ENCODE data around the gene ASTN2.

The ASTN2 gene

DNA sequence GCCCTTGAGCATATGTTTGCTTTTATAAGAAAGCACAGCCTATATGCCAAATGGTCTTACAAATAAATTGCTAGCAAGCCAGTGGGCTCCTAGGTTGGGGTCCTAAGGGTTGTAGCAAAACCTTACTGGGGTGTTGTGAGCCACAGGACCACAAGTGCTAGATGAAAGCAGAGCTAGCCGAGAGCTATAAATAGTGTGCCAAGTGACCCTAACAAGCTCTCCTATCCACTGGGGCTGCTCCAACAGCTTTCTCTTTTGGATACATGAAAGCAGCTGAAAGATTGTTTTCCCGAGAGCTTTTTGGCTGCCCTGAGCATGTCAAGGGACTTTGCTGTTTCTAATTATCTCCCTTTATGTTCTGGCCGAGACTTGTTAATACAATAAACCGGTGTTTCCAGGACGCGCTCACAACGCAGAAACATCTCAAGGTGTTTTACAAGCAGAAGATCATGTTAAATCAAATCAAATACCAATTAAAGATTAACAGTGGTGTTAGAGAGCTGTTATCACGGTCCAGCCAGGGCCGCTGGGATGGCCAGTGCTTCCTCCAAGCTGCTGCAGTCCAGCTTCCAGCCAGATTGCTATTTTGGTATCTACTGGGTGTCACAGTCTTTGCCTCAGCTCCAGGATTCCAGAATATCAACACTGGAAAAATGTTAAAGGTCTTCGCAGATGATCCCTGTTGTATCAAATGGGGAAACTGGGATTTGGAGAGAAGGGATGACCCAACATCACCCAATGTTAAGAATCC is 351.0 kb downstream of the ASTN2 start:
- no peak for DNase-seq

DNA sequence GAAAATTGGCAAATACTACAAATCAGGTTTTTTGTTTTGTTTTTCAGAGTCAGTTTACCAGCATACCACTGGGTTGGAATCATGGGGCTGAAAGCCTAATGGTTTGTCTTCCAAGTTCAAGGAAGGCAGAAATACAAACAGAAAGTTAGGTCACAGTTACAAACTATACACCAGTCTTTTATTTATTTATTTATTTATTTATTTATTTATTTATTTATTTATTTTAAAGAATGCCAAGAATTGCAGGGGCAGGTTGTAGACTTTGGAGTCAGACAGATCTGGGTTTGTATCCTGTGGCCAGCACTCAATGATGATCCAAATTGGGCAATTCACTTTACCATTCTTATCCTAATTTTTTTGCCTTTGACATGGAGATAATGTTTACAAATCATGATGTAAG is 353.9 kb downstream of the ASTN2 start:
- DNase-seq: no peak

DNA sequence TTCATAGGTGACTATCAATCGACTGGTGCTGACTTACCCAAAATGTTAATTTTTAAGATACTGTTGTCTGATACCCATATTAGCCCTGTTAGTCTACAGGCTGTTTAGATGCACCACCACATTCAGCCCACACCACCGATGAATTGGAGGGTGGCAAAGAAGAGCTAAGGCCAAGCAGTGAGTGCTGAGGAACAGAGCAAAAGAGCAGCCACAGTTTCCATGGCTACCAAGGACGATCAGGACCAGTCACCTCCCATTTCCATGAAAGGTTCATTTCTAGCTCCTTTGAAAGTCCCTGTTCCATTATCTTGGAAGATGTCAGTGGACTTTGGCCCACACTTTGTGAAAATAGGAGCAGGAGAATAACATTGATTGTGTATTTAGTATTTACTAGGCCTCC is 364.9 kb downstream of the ASTN2 start:
- no peak for DNase-seq

DNA sequence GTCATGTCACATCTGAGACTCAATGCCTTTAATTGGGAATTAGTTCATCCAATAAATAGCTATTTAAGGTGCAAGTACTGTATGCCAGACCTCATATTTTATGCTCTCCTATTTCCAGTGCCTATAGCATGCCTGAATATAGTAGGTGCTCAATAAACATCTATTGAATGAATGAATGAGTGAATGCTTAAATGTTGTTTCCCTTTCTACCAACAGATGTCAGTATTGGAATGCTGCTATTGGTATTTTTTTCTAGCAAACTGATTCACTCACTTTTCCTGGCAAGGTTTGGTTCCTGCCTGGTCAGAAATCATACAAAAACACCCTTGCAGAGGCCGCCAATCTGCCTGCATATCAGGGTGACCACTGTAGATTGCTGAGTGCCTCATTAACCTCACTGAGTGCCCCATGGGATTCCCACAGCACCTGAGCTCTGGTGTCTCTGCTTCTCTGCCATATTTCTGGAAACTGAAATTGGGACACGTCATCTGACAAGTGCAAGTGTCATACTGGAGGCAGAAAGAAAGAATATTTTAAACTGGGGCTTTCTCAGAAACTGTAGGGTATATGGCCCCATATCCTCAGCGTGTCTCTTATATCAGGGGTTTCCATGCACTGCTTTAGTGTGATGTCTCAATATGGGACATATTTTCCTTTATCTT is 368.1 kb downstream of the ASTN2 start:
- peak; percentile 12 for DNase-seq

DNA sequence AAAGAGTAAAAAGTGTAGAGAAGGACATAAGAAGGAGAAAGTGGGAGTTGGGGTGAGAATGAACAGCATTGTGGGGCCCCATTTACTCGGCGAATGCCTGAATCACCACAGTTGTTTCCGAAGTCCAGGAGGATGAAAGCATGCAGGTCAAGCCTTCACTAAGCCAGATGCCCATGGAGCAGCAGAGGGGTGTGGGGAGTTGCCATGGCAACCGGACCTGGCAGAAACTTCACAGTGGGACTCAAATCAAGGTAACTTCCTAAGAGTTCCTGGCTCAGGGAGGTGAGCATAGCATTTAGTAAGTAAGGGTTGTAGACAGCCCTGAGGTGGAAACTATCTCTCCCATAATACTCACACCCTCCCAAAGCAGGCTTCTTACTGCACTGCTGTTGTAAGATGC is 370.6 kb downstream of the ASTN2 start:
- DNase-seq: no peak

DNA sequence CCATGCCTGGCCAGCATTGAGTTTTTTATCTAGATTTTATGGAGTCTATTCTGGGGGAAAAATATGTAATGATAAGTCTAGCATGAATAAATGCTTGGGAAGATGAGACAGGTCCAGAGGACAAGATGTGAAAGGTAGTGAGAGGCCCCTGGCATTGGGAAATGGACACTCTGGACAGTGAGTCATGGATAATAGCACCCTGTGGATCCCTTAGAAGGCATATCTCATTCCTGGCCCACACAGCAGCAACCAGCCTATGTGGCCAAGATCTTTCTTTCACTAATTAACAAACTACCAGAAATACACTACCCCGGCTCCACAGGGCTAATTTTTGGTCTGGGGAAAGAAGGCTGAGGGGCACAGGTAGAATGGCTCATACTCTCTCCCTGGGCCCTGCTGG is 371.7 kb downstream of the ASTN2 start:
- no peak for DNase-seq

DNA sequence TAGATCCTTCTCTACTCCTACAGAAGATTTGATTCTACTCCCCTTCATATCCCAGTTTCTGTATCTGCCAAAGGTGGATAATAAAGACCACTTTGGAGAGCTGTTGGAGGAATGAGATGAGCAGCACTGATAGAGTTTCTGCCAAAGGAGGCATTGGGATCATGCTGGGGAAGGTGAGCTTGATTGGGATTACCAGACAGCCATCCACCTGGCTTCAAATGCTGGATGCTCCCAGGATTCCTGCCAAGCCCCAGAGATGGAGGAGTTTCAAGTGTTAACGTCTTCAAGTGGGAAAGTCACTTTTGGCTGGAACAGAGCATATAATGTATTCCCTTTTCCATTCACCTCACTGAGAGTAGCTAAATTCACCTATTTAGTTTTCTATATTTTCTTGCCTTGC is 379.3 kb downstream of the ASTN2 start:
- no peak for DNase-seq

DNA sequence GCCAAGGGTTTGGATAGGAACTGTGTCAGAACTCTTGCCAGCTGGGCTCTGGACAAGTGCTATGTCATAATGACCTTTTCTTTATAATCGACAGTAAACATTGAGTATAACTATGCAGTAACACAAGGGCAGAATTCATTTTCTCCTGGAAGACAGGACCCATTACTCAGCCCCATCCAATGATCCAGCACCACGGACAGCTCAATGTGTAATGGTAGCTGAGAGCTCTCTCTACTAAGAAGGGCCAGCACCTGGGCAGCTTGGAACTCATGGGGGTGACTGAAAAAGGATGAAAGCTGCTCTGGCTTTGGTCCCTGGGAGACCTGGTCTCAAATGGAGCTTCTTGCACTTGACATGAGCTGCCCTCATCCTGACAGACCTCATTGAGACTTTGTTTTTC is 380.0 kb downstream of the ASTN2 start:
- peak; percentile 23 for DNase-seq

DNA sequence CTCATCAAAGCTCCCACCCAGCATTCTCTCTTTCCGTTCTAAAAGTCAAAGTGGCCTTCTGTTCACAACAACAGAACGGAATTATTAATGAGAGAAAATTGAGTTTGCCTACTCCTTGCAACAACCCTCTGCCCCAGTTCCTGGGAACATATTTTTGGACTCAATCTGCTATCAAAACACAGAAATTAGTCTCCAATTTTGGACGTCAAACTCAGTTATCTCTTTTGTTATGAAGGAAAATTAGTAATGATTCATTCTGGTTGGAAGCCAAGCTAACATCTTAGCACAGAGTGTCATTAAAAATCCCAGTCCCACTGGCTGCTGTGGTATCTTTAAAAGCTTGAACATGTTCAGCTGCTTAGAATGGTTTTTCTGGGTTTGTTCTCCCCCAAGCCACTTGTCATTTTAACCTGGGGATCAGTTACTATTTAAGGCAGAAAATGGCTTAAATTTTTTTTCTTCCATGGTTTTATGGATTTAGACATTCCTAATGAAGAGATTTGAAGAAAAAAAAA is 384.5 kb downstream of the ASTN2 start:
- DNase-seq: no peak

DNA sequence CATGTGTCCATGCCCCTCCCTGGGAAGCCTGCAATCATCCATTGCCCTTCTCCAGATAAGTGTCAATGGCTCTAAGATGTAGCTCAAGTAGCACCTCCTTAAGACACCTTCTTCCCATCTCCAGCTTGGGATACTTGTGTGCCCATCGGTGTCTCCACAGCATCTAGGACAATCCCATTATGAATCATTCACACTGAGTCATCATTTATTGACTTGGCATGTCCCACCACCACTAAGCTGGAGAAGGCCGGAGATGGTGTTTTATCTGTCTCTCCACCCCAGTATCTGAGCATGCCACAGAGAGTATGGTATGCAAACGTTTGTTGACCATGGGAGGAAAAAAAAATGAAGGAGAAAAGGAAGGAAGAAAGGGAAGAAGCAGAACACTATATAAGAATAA is 385.5 kb downstream of the ASTN2 start:
- no peak for DNase-seq

DNA sequence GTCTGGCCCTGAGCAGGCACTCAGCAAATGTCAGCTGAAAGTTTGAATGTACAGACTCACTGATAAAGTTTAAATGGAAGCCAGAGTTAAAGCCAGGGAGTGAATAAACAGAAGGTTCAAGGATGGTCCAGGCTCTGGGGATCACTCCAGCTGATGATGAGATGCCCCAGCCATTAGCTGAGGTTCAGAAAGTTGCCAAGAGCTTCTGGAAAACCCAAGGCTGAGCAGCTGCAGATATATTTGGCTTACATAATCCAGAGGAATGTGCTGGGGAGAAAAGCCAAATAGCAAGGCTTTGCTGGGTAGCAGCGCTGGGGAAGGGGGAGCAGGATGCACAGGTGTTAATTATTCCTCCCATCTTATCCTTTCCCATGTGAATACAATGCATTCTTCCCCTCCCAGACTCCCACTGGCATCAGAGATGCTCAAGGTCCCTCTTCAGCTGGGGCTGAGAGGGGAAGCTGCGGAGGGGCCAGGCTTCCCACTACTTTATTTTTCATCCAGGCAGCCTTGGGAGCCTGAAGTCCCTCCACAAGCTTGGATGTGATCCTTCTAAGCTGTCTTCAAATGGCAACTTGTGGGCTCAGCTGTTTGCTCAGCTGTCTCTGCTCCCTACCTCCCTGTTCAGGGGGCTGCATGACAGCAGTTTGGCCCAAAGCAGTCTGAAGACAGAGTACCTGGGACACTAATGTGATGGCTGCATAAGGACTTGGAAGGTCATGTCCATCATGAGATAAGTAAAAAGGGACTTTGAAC is 386.6 kb downstream of the ASTN2 start:
- DNase-seq: no peak

DNA sequence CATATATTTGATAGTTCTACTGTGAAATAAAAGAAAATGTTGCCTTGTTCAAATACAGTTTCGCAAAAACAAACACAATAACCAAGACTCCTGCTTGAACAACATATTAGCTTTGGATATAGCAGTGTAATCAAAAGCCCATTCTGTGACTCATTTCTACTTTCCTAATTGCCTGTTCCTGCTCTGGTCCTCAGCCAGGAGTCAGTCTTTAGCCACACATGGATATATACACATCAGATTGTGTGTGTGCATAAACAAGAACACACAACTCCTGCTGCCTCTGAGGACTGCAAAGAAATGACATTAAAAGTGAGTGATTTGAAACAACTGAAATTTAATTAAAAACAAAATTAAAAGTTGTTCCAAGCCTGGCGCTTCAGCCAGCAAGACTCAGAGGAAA is 393.0 kb downstream of the ASTN2 start:
- DNase-seq: no peak

DNA sequence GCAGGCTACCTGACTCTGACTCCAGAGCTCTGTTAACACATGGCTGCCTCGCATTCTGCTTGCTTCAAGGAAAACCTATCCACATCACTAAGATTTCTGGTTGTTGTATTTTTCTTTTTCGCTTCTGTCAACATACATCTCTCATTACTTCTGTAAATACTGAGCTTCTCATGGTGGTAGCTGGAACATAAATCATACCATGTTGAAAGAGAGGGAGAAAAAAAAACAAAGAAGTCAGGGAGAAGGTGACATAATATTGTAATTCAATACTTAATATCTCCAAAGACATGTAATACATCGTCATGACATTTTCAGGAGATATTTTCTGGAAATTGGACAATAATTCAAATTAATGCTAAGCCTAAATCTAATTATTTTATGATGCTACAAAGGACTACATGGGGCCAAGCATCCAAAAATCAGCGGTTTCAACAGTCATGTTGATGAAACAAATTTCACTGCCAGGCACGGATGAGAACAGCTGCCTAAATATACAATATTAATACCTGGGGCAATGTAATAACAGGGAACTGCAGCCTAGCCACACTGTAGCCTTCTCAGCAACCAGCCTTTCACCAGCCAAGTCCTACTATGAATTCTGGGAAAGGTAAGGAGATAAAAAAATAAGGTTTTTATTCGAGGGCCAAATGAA is 395.8 kb downstream of the ASTN2 start:
- no peak for DNase-seq

DNA sequence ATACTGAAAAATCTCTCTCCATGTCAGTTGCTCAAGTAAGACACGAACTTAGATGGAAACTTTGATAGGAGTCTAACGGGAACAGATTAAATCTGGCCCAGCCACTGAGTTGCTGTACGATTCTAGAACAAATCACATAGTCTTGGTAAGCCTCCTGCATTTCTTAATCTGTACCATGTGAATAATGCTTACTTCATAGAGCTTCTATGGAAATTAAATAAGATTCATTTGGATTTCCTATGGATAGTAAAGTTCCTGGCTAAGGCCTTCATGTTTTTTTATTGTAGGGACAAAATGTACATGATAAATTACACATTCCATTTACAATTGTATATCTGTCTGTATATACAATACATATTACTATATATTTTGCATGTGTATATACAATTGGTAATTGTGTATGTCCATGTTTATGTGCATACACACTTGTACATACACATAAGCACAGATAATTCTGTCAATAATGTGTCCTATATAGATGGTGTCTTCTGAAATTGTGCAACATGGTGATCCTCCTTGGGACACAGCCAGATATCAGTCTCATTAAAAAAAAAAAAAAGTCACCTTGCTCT is 397.4 kb downstream of the ASTN2 start:
- no peak for DNase-seq

DNA sequence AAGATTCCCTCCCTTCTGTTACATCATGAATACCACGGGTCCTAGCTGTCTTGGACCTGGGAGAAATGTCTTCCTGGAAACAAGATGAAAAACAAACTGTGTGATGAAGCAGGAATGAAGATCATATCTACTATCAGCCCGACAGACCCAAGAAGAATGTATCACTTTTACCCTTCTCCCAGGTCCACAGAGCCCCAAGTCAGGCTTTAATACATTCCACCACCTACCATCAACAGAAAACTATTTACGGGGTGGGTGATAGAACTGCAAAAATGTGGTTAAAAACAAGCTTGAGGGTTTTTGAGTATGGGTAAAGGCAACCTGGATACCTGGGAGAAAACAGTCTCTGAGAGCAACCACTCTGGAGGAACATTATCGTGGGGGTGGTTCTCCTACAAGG is 400.8 kb downstream of the ASTN2 start:
- no peak for DNase-seq

DNA sequence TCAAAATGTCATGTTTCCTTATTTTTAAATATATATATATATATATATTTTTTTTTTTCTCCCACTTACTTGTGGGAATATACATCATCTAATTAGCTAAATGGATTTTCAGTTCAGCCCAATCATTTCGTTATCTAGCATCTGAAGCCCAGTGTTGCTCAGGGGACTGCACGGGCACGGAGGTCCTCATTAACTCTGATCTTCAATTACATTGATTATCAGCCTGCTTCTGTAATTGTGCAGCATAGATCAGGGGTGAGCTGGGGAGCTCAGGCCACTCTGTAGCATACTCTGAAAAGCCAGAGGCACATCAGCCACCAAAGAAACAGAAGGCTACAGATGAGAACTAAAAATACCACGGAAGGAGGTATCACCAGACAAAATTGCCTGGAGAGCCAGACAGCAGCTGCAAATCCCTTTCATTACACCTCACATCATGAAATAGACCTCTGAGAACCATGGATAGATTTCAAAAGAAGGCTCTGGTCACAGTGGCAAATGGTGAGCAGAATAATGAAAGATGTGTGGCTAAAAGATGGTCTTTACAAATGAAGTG is 401.3 kb downstream of the ASTN2 start:
- no peak for DNase-seq

DNA sequence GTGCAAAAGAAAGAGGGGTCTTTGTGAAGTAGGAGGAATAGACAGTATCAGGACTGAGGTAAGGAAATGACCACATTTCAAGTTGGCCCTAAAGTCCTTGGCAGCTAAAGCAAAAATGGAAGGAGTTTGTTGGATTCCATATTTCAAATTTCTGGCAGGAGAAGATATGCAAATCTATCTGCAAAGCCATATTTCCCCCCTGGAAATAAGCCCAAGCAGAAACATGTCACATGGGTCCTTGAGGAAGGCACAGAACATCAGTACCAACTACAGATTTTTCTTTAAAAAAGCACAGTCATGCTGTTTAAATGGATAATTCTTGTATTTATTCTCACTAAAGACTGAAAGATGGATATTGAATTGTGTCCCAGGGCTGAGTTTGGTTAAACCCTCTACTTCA is 404.8 kb downstream of the ASTN2 start:
- DNase-seq: no peak

DNA sequence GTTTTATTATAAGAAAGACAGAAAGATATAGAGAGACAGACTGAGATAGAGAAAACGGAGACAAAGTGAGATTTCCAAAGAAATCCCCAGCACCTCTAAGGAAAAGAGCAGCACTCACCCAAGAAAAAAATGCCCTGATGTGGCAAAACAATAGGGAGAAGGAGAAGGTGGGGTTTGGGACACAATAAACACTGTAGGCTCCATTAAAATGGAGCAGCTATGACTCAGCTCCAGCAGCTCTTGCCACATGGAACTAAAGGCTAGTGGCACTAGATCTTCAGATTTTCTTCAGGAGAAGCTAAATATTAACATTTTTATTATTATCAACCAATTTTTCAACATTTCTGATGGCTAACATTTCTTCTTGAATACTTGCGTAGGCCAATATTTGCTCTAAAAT is 406.0 kb downstream of the ASTN2 start:
- no peak for DNase-seq

DNA sequence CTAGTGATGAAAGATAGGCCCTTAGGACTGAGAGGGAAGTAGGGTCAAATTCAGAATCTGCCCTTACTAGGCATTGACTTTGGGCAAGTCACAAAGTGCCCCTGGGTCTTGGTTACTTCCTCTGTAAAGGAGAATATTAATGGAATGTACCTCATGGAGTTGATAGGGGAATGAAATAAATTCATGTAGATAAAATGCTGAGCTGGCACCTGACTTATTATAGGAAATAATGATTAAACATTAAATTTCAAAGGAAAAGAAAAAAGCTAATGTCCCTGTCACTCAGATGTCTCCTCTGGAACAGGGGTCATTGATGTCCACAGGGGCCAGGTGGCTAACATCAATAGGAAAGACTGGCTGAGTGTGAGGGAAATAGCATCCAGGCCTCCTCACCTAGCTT is 406.4 kb downstream of the ASTN2 start:
- no peak for DNase-seq

DNA sequence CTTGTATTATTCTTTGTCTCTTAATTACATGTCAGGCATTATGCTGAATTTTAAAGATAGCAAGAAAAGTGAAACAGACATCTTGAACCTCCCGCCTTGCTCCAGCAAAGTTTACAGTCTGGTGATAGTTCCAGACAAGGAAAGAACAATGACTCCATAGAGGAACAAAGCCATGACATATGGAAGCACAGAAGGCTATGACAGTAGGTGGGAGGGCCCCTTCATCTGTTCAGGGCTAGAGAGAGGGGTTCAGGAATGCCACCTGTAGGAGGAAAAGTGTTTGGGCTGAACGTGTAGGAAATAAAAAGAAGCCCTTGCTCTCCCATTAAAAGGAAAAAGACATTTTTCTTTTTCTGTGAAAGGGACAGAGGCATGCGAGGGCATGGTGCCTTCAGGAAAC is 412.2 kb downstream of the ASTN2 start:
- DNase-seq: no peak

DNA sequence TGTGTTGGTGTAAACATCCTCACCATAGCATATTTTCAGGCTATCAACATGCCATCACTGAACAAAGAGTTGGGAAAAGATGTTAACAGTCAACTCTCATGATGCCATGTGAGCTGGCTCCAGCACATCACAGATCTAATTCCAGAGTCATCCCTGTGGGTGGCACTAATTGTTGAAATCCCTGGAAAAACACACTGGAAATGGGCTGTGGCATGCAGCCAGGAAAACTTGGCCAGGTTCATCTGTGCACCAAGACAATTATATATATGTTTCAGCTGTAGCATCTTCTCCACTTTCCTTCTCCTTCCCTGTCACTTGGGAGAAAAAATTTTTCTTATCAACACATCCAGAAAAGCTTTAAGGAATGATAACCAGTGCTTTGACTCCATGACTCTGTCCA is 414.0 kb downstream of the ASTN2 start:
- no peak for DNase-seq

DNA sequence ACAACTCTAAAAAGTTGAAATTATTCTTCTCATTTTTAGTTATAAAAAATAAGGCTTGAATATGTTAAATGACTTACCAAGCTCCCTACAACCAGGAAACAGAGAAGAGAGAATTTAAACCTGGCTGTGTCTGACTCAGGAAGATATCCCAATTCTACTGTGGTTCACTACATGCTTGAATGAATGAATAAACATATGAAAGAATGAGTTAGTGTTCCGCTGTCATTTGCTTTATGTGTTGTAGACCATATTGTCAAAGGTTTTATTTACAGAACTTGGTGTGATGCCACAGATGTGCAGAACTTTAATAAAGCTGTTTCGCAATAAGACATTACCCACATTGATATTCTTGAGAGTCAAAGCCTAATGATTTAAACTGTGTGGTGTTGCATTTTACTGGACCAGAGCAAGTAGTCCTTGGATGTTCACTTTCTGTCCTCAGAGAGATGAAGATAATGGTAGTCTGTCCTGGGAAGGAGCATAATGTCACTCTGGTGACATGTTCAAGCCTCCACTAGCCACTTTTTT is 414.6 kb downstream of the ASTN2 start:
- peak; percentile 83 for DNase-seq
